T-helper 22 cell (primary cell): ENCODE measurements around the gene MICAL3.
"Not testable (repeated sequence)": the region's sequence is repeated elsewhere in the genome, so short reads cannot be mapped to it uniquely, and the experiment has no call there.

Source experiments
- DNase-seq: peaks from one replicate; pipeline ENCODE4 v3.0.0-alpha.2; 2020; ENCODE audit warnings: low read depth

Gene MICAL3

DNA sequence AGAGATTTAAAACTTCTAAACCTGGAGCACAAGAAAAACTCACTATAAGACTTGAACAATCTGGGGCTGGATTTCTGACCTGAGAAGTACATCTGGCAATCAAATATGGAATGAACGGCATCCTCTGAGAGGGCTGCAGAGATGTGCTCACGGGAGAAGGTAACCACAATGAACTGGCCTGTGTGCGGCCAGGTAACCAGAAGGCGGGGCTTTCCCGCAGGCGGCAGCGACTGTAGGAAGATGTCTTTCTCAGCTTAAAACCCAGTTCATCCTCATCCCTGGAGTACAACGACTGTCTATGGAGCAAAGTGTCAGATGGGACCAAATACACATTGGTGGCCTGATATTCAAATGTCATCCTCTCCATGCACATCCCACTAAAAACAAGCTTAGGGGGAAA, 24.5 kb downstream of the MICAL3 start:
- DNase-seq, result no peak

DNA sequence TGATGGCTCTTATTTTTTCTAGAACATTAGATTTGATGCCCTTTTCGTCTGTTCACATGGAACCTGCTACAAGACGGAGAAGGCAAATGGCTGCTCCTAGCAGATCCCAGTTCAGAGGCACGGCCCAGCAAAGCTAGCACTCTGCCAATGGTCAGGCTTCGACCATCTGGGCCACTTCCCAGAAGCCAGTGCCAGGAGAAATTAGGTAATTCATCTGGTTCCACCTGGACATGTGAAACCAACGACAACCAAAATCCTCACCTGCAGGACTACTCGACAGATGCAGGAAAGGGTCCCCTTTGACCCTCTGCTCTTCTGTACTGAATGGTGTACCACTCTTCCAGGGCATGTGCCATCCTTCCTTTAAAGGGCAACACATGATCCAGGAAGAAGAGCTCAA, 25.4 kb downstream of the MICAL3 start:
- no peak for DNase-seq

DNA sequence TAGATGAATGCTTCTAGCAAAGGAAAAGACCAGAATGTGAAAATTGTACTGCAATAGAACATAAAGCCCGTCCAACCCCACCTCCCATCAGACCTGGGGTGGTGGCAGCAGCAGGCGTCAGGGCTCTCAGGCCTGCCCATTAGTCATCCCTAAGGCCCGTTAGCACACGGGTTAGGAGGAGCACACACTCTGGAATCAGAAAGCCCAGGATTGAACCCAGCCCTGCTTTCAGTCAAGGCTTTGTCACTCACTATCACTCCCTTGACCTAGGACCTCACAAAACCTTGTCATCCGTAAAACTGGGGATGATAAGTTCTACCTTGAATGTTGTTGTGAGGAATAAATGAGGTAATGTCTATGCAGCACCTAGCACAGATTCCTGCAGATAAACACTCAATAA, 26.9 kb downstream of the MICAL3 start:
- DNase-seq, result no peak

DNA sequence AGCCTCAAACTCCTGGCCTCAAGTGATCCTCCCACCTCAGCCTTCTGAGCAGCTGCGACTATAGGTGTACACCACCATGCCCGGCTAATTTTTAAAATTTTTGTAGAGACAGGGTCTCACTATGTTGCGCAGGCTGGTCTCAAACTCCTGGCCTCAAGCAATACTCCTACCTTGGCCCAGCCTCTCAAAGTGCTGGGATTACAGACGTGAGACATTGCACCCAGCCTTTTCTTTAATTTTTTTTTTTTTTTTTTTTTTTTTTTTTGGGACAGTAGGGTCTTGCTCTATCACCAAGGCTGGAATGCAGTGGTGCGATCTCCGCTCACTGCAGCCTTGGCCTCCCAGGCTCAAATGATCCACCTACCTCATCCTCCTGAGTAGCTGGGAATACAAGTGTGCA, 29.1 kb downstream of the MICAL3 start:
- not testable (repeated sequence) for DNase-seq

DNA sequence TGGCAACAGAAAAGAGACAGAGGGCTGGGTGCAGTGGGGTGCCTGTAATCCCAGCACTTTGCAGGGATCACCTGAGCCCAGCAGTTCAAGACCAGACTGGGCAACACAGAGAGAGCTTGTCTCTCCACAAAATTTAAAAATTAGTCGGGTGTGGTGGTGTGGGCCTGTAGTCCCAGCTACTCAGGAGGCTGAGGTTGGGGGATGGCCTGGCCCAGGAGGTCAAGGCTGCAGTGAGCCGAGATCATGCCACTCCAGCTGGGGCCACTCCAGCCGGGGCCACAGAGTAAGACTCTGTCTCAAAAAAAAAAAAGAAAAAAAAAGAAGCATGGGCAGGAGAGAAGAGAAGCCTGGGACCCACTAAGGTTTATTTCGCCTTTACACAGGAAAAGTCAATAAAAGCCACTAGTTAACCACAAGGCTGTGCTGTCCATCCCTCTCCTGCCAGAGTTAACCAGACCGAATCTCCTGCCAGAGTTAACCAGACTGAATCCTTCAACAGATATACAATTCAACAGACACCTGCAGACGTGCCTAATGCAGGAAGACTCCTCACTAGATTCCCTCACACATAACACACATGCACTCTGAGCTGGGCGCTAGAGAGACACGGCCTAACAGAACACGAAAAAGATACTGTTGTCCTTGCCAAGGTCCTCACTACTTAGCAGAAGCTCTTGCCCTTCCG, 29.8 kb downstream of the MICAL3 start:
- no peak for DNase-seq

DNA sequence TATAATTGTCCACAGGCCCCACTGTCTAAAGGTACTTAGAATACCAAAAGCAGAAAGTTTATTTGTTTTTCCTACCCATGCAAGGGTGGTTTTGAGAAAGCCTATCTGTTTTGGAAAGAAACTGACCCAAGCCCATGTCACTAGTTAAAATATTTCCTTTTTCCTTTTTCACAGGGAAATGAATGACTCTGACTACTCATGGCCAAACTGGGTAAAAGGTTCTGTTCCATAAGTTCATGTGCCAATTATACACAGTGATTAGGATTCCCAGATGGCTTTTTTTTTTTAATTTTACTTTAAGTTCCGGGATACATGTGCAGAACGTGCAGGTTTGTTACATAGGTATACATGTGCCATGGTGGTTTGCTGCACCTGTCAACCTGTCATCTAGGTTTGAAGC, 31.4 kb downstream of the MICAL3 start:
- not testable (repeated sequence) for DNase-seq

DNA sequence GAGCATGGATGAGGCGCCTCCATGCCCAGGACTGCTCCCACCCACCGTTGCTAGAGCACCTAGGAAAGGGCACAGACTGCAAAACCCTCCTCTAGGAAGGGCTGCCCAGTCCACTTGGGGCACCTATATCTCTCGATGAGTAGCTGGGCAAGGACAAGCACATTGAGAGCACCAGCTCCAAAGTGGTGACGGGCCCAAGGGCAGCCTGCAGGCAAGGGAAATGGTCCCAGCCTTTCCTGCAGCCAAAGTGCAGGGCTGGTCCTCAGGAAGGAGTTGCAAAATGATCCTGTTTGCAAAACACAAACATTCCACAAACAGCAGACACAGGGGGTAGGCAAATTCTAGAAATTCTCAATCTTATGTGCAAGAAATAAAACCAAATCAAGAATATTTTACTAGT, 32.4 kb downstream of the MICAL3 start:
- not testable (repeated sequence) for DNase-seq

DNA sequence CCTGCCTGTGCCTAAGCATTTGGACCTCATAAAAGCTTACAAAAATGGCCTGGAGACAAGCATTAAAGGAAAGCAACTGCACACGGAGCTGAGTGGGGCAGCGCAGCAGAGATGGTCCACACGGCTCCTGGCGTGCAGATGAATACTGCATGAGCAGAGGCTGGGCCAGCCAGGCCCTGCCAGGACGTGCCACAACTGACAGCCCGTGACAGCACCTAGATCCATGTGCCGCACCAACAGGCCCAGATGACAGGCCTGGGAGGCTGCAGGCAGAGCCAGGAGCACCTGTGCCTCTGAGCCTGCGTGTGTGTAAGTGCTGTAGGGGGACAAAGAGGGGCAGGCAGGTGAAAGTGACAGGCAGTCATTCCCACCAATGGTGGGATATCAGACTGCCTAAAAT, 33.4 kb downstream of the MICAL3 start:
- no peak for DNase-seq

DNA sequence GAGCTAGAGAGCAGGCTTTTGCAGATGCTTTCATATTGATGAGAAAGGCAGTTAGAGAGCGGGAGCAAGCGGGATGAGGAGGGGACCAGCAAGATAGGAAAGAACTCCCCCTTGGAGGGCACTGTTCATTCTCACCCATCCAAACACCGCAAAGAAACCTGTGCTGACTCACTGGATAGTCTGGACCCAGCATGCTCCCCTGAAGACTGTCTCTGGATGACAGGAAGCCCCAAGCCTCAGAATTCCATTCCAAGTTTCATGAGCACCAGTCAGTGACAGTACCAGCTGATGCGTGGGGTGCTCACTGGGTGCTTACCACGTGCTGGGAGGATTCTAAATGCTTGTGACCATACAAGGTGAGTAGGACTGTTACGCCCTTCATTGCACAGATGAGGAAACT, 34.2 kb downstream of the MICAL3 start:
- DNase-seq, result no peak

DNA sequence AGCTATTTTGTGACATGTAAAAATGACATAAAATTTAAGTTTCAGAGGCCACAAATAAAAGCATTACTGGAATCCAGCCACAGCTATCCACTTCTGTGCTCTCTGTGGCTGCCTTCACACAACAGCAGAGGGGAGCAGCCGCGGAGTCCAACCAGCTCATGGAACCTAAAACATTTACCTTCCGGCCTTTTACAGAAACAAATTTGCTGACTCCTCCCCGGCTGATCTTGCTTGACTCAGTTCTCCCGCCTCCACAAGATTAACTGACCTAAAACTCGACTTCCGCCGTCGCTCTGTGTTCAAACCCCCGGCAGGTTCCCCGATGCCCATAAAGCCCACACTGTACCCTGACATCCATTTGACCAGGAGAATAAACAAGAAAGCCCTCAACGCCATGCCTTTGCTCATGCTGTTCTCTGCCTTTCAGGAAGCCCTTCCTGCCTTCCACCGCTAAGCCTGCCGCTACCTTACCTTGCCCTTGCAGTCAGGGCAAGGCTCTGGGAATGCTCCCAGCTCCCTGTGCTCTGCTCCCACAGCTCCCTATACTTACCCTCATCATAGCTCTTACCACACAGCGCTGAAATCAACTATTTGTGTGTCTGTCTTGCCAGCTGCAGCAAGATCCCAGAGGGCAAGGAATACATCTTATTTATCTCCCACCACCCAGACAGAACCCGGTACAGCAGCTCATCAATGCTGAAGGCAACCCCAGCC, 35.4 kb downstream of the MICAL3 start:
- DNase-seq, result no peak

DNA sequence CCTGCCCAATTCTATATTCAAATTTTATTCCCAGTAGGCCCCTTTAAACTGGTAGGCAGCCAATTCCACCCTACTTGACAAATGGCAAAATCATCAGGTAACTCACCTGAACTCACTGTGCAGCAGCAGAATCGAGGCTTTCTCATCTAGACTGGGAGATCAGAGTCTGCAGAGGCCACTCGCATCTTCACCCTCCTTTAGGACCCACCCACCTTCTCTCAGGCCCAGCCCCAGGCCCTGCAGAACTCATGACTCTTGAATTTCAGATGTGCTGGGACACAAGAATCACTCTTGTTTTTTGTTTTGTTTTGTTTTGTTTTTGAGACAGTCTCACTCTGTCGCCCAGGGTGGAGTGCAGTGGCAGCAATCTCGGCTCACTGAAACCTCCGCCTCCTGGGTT, 38.8 kb downstream of the MICAL3 start:
- DNase-seq, result no peak

DNA sequence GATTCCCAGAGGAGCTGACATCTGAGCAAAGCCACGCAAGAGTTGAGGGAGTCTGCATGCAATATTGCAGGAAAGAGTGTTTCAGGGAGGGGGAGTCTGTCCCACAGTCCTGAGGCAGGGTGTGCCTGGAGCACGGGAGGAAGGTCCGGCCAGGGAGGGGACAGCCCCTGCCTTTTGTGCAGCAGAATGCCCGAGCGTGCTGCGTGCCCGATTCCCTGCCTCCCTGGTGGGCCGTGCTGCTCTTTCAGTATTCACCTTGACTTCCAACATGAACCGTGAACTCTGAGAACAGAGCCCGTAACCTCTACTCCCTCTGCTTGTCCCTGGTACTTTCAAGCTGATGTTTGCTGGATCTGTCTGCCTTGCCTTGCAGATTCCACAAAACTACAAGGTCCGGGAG, 39.3 kb downstream of the MICAL3 start:
- not testable (repeated sequence) for DNase-seq

DNA sequence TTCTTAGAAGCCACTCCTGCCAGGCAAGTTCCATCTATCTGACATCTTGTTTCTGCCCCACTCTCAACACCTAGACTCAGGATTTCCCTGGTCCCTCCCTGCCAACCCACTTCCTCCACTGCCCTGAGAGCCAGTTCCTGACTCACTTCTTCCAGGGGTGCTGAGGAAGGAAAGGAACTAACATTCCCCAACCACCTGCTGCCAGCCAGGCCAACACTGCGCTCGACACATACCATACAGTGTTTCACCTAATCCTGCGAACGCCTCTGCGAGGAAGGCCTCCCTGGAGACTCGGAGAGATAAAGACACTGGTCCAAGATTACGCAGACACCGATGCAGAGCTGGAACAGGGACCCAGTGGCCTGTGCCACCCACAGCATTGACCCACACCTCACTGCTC, 40.2 kb downstream of the MICAL3 start:
- DNase-seq, result no peak

DNA sequence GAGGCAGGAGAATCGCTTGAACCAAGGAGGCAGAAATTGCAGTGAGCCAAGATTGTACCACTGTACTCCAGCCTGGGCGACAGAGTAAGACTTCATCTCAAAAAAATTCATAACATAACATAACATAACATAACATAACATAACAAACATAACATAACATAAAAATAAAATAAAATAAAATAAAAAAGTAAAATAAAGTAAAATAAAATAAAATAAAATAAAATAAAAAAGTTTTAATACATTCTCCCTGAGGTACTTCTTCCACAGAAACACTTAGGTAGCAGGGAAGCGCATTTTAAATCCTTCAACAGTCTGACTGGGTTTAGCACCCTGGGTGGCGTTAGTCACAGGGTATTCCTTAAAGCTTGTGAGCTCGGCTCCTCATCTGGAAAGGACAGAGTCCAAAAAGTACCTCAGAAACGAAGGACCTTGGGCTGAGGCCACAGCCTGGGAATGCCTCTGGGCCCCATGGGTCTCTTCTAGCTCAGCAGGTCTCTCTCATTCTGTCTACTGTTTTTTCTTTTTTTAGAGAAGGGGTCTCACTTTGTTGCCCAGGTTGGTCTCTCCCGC, 41.7 kb downstream of the MICAL3 start:
- DNase-seq, result no peak

DNA sequence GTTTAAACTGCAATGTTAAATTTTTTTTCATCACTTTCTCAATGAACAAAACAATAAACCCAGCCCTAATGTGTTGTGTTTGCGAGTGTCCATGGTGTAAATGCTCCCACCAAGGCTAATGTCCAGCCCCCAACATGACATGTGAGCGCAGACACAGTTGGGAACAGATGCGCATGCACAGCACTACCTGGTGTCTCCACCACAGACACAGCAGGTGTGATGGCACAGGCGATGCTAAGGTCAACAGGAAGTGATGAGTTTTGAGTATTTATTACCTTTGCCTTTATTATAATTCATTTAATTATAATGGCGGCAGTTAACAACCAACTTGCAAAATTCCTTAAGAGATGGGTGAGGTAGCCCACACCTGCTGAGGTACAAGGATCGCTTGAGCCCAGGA, 42.9 kb downstream of the MICAL3 start:
- no peak for DNase-seq

DNA sequence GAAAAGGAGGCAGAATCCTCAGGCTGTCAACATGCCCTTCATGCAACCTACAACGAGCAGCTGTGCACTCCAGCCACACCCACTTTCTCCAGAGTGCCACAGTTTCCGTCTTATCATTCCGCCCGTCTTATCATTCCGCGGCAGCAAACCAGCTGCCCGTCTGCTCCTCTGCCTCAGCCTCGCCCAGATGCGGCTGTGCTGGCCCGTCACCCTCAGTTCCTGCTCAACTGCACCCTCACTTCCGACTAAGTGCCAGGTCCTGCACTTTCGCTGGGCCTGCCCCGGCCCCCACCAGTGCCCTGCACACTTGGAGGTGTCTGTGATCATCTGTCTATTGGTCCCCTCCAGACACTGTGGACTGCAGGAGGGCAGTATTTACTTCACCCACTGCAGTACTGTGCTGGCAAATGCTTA, 43.7 kb downstream of the MICAL3 start:
- peak; percentile 19 for DNase-seq

DNA sequence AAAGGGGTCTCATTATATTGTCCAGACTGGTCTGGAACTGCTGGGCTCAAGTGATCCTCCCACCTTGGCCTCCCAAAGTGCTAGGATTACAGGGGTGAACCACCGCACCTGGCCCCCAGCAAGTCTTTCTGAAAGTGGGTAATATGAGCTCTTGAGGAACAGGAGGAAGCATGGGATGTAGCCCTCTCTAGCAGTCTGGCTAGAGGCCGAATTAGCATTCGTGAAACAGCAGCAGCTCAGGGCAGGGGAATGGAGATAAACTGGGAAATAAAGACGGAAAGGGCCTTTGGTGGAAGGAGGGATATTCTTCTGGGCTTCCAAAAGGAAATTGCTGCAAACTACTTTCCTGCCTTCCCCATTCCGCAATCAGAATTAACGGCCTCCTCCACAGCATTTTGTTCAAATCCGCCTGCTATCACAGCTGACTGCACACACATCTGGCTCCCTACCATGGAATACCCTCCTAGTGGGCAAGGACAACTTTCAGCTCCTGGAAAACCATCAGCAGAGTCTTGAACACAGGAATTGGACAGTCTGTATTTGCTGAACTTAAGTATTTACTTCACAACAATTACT, 44.3 kb downstream of the MICAL3 start:
- no peak for DNase-seq

DNA sequence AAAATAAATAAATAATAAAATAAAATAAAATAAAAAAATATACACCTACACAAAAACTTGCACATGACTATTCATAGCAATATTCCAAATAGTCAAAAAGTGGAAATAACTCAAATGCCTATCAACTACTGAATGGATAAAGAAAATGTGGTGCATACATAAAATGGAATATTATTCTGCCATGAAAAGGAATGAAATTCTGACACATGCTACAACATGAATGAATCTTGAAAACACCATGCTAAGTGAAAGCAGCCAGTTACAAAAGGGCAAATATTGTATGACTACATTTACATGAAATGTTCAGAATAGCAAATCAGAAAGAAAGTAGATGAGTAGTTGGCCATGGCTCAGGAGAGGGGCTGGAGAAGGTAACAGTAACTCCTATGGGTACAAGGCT, 46.3 kb downstream of the MICAL3 start:
- DNase-seq, result no peak

DNA sequence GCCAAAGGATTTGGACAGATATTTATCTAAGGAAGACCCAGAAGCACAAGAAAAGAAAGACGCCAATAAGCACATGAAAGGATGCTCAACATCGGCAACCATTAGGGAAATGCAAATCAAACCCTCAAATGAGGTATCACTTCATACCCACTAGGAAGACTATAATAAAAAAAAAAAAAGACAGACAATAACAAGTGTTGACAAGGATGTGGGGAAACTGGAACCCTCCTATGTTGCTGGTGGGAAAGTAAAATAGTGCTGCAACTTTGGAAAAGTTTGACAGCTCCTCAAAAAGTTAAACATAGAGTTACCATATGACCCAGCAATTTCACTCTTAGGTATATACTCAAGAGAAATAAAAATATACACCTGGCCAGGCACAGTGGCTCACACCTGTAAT, 47.0 kb downstream of the MICAL3 start:
- DNase-seq, result no peak

DNA sequence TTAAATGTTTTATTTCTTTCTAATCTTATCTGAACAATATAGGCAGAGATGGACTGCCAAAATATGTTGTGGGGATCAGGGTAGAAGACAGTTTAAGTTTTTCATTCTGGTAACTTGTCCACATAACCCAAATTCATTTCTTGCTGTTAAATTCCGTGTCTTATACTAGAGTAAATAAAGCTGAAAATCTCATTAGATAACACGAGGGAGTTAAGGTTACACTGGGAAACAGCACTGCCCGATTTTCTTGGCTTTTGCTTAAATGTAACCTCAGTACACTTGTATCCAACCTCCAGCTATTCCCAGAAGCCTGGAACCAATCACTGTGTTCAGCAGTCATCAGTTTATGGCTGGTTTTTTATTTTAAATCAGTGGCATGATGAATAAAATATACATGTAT, 48.2 kb downstream of the MICAL3 start:
- DNase-seq, result no peak

DNA sequence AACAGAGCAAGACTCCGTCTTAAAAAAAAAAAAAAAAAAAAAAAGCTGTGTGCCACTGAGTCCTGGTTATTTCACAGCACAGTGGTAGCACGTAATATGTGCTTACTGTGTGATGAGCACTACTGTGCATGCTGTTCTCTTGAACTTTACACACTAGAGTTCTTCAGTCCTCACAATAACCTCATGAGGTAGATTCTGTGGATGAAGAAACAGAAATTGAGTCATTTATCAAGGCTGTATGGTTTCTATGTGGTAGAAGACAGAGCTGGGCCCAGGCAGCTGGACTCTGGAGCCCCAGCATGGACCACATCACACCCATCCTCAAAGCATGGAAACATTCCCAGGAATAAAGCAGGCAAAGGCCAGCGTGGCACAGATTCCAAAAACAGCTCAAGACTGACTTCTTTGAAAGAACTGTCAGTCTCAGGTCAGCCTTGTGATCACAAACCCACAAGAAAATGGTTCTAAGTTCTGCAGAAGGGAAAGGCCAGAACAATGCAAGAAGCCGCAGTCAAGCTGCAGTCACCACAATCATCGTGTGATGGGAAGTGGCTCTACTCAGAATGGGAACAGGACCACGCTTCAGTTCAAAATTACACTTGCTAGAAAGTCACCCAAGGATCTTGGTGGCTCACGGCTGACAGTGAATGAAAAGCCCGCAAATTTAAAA, 49.5 kb downstream of the MICAL3 start:
- no peak for DNase-seq

DNA sequence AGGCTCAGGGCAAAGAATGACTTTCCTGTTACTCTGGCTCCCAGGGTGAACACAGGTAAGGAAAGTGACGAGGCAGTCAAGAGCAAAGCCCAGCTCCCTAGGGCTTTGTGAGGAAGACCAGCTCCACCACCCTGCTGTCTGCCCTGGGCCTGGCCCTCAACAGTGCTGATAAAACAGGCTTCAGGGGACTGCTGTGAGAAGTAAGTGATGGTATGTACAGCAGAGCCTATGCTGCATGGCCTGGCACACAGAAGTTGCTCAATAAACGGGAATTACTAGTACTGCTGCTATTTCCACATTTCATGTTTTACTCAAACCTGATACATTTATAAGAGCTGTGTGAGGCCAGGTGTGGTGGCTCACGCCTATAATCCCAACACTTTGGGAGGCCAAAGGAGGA, 50.3 kb downstream of the MICAL3 start:
- no peak for DNase-seq

DNA sequence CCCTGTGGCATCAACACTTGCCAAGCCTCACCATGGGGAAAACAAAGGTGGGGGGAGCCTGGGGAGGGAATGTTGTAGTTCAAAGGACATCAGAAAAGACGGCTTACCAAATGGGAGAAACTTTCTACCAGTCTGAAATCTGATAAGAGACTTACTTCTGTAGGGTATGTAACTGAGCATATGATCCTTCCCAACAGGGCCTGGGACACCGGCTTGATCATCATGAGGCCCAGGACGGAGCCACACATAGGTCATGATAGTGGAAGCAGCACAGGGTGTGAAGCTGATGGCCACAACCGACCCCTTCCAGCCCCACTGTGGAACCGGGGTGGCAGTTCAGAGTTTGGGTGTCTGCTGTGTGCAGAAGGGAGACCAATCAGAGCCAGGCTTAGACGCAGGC, 51.1 kb downstream of the MICAL3 start:
- no peak for DNase-seq
